Measurements from ENCODE around the gene SGMS2. TPM values are rescaled to one million over a fixed set of nuclear protein-coding genes. Genes with fewer than 3 reads are reported as not detected.

The SGMS2 gene
- total and polyA plus RNA-seq, 9 of the 15 experiments (the other 6 are each of a cell fraction or from before 2014, with no cell fraction given) = 0.07 to 0.25 (median 0.11) TPM; not detected in 5

DNA sequence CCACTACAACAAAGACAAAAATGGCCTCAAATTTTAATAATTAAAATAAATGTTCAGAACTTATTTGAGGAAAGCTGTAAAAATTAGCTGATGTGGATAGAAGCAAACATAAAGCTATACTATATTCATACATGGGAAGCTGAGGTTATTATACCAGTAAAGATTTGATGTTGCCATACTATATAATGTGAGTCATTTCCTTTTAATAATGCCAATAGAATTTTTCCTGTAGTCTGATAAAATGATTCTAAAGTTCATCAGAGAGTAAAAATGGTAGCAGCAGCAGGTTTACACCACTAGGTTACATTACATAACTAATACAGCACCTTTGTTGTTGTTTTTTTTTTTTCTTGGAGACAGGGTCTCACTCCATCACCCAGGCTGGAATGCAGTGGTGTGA lies 61.1 kb downstream of the SGMS2 start (continued):
- no peak for TF ChIP-seq GMEB1 (CRISPR knock-in tag; IDR thresholded peaks at IDR 0.05)

- no peak for ATAC-seq
- WGBS (ENCODE audit: insufficient coverage, low coverage, missing lambda C conversion rate) = 4% methylated on average over 2 of the region's 2 CpGs
- no peaks in the 10 kb centered on the region for H3K36me3 ChIP-seq (ENCODE audit: control insufficient read depth, insufficient read depth, low read length)
- intact Hi-C loops (cut with micrococcal nuclease) = no loop called here
- no peak overlapping the region for H3K4me3 ChIP-seq
- no TSS peak for BruUV-seq (replicated peaks)
- no peak for FAIRE-seq
- TF ChIP-seq ZFP36 (IDR thresholded peaks at IDR 0.05; ENCODE audit: low read depth, low read length, partially characterized antibody) (peak; percentile 81), MEF2A (IDR thresholded peaks at IDR 0.05; ENCODE audit: control insufficient read depth, low read depth, low read length) (peak; percentile 67)
- TF ChIP-seq, protein P1, sequence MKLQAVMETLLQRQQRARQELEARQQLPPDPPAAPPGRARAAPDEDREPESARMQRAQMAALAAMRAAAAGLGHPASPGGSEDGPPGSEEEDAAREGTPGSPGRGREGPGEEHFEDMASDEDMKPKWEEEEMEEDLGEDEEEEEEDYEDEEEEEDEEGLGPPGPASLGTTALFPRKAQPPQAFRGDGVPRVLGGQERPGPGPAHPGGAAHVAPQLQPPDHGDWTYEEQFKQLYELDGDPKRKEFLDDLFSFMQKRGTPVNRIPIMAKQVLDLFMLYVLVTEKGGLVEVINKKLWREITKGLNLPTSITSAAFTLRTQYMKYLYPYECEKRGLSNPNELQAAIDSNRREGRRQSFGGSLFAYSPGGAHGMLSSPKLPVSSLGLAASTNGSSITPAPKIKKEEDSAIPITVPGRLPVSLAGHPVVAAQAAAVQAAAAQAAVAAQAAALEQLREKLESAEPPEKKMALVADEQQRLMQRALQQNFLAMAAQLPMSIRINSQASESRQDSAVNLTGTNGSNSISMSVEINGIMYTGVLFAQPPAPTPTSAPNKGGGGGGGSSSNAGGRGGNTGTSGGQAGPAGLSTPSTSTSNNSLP (IDR thresholded peaks at IDR 0.05; ENCODE audit: borderline replicate concordance, low read depth, low read length) = no peak
- CTCF ChIA-PET (ENCODE audit: low intra/inter-chr PET ratio) = no interaction called here
- no peaks in the 10 kb centered on the region for H3K4me1 ChIP-seq (replicated peaks in 1 of 2; ENCODE audit: control insufficient read depth in 2 of 2, insufficient read depth in 2 of 2, low read length in 2 of 2)
- H3K9me3 ChIP-seq (replicated peaks; ENCODE audit: control insufficient read depth, insufficient read depth, low read depth, low read length) = no peaks in the 10 kb centered on the region
- no peaks in the 10 kb centered on the region for H4K20me1 ChIP-seq (replicated peaks; ENCODE audit: control insufficient read depth, insufficient read depth, low read length)
- no peak overlapping the region for H3K4me2 ChIP-seq (ENCODE audit: insufficient read depth, low read length)
- no peaks in the 10 kb centered on the region for H3K9me1 ChIP-seq (ENCODE audit: control insufficient read depth, insufficient read depth, low read length)
- in situ Hi-C loops (cut with MboI) = no loop called here
- POLR2A ChIA-PET = no interaction called here
- H3K9ac ChIP-seq (ENCODE audit: insufficient read depth in 1 of 2, low read depth in 2 of 2, low read length in 2 of 2) = no peak overlapping the region
- H3K27me3 ChIP-seq (ENCODE audit: control insufficient read depth in 2 of 2, insufficient read depth in 2 of 2, low read length in 2 of 2) = no peaks in the 10 kb centered on the region
- DNase-seq (ENCODE audit: extremely low read depth in 1 of 4, low spot score in 3 of 4) = peak in 1 of 4 experiments; percentile 6
- H3K27ac ChIP-seq (ENCODE audit: extremely low read depth, low read depth, low read length) = no peak overlapping the region
- H2AFZ ChIP-seq (ENCODE audit: low read depth, low read length) = no peak overlapping the region
- no peaks in the 10 kb centered on the region for H3K79me2 ChIP-seq (ENCODE audit: control insufficient read depth, insufficient read depth, low read length)
Observed at GRCh38 chr4:107888237-107888636, 63.5 kb downstream of the SGMS2 start.
